T1000 (cell line): ENCODE data around the gene ZFYVE21.
"Not testable (repeated sequence)": the region's sequence is repeated elsewhere in the genome, so short reads cannot be mapped to it uniquely, and the experiment has no call there.

Source experiments
- DNase-seq: peaks from one replicate; lab custom pipeline; 2025; ENCODE audit warnings: mixed read lengths; lab: John Stamatoyannopoulos, UW

The ZFYVE21 gene

DNA sequence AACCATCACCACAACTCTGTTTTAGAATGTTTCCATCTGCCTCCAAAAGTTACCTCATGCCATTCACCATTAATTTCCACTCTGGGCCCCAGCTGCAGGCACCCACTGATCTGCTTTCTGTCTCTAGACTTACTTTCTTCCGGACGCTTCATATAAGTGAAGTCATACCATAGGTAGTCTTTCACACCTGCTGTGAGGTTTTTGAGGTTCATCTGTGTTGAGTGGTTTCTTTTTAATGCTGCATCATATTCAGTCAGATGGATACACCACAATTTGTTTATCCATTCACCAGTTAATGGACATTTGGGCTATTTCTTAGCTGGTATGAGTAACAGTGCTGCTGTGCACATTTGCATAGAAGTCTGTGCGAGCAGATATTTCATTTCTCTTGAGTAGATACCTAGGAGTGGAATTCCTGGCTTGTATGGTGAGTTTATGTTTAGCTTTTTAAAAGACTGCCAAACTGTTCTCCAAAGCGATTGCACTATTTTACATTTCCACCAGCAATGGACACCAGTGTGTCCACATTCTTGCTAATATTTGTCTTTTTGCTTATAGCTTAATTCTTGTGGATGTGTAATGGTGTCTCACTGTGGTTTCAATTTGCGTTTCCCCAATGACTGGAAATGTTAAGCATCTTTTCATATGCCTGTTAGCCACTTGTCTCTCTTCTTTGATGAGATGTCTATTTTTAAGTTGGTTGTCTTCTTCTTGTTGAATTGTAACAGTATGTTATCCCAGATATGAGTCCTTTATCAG, 48.3 kb downstream of the ZFYVE21 start:
- DNase-seq: no peak

DNA sequence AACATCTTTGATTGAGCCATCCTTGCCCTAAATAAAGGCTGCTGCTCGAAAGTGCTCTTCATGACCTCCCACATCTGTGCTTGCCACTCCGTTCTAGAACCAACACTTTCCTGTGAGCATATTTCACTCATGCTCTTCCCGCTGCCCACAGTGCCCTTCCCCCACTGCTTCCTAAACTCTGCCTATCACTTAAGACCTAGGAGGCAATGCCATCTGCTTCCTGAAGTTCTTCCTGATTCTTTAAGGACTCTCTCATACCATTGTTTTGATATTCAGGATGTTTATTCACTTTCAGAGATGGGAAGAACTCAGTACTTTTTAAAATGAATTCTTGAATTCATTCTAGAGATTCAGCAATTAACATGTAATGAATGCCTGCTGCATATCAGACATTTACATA, 49.9 kb downstream of the ZFYVE21 start:
- DNase-seq: no peak

DNA sequence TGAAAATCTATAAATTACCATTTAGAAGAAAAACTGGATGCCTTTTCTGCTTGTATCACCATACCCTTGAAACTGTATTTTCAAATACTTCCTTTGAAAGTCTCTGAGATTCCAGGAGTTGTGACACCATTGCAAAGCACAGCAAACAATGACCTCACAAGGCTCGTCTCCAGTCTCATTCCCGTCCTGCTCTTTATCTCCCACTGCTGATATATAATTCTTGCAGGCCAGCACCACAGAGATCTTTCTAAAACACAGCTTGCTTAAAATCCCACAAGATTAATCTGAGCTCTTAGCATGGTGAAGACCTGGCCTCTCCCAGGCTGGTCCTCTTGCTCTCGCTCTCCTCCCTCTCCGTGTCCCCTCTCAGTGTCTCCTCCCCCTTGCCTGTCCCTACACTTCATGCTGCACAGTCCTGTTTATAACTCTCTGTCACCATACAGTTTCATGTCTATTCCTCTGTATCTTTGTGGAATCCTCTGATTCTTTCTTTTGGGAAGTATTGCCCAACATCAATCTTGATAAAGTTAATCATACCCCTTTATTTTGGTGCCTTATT, 51.8 kb downstream of the ZFYVE21 start:
- no peak for DNase-seq

DNA sequence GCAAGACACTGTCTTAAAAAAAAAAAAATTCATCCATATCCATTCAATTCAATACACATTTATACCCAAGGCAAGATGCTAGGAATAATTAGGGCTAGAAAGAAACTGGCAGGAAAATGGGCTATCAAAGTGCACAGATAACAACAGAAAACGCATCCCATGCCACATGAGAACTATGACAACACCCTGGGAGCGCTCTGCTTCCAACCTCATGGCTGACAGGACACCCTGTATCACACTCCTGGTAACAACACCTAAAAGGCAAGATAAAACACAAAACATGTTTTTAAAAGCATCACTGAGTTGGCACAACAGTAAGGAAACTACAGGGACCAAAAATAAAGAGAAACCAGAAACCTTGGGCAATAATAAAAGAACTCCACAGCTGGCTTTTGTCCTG, 54.9 kb downstream of the ZFYVE21 start:
- no peak for DNase-seq

DNA sequence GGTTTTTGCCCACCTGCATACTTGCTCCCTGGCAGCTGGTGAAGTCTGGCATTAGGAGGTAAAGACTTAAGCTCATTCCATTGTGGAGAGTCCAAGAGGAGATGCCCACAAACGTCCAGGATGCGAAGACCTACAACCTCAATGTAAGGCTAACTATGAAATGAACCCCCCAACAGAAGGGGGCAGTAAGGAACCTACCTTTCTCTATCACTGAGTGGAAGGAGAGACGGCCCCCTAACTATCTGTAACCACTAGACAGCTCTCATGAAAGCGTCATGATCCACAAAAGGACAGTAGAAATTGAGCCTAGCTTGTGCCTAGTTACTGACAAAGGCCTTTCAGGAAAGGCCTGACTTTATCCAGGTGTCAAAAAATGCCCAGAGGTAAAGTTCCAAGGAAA, 55.3 kb downstream of the ZFYVE21 start:
- DNase-seq: no peak

DNA sequence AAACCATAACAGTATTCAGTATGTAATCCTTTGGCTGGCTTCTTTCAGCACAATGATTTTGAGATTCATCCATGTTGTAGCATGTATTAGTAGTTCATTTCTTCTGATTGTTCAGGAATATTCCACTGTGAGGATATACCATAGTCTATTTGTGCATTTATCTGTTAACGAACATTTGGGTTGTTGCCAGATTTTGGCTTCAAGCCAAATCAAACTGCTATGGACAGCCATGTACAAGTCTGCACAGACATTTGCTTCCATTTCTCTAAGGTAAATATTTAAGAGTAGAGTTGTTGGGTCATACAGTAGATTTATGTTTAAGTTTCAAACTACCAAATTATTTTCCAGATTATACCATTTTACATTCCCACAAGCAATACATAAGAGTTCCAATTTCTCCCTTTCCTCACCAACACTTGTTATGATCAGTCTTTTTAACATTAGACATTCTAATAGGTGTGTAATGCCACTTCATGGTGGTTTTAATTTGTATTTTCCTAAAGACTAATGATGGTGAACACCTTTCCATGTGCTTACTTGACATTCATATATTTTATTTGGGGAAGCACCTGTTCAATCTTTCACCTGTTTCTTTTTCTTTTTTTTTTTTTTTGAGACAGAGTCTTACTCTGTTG, 56.6 kb downstream of the ZFYVE21 start:
- DNase-seq: no peak

DNA sequence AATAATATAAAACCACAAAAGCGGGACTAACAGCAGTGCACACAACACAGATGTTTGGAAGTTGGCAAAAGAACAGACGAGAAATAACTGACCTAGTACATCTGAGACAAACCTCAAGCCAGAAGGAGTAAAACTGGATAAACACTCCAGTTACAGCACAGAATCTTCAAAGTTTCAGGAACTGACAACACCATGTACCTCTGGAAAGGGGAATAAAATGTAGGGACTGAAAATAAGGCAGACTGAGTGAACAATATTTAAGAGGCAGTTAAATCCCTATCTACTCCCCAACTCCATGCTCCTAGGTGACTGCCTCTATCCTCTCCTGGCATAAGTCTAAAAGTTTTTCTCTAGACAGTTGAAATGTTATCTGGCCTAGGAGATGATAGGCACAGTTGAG, 57.9 kb downstream of the ZFYVE21 start:
- no peak for DNase-seq

DNA sequence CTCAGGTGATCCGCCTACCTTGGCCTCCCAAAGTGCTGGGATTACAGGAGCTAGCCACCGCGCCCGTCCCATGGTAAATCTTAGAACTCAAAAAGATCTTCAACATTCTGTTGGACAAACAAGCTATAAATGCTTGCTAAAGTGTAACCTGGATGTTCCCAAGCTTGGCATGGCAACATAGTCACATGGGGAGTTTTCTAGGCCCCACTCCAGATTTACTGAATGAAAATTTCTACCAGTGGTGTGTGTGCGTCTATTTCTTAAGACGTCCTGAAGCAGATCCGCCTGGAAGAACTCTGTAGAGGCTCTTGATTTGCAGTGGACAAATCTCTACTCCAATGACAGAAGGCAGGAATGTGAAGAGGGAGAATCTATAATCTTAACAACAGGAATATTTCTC, 59.9 kb downstream of the ZFYVE21 start:
- no peak for DNase-seq

DNA sequence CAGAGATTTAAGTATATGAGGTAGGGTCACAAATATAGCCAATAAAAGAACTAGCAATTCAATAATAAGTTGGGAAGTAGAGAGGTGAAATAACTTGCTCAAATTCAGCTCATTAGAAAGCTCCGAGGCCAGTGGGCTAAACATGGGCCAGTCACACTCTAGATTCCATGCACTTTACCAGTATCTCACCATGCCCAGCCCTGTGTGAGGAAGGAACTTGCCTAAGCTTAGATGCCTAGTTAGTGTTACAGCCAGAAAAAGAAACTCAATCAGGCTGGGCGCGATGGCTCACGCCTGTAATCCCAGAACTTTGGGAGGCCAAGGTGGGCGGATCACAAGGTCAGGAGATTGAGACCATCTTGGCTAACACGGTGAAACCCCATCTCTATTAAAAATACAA, 60.7 kb downstream of the ZFYVE21 start:
- DNase-seq: not testable (repeated sequence)

DNA sequence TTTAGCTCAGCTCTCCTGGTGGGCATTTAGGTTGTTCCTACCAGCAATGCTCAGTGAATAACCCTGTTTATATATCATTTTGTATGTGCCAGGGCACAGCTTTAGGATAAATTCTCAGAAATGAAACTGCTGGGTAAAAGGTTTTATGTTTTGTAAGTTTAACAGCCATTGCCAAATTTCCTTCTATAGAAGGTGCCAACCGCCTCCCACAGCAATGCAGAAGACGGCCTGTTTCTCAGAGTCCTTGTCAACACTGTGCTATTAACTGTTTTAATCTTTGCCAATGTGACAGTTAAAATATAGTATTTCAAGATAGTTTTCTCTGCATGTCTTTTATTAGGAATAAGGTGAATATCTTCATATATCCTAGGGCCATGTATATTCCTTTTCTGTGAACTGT, 66.8 kb downstream of the ZFYVE21 start:
- DNase-seq: no peak
